HG03095 (cell line): ENCODE data around the gene SHB.
A peak's percentile ranks its signal among the peaks of the same experiment; 100 is the strongest.

Source experiments
- ATAC-seq: cut with Tn5 transposase; IDR thresholded peaks from one replicate; pipeline ENCODE4 v1.9.1; 2021; ENCODE audit warnings: moderate library complexity; ENCODE audit not compliant: unreplicated experiment

Gene SHB

GRCh38 chr9:38010918-38011704, 57.9 kb downstream of the SHB start:
- no peak for ATAC-seq

GRCh38 chr9:38009990-38010389, 59.0 kb downstream of the SHB start:
- no peak for ATAC-seq

- no peak for ATAC-seq
Observed at GRCh38 chr9:38009035-38009501, 60.0 kb downstream of the SHB start.

GRCh38 chr9:38008168-38009034, 60.6 kb downstream of the SHB start:
- peak; percentile 71 for ATAC-seq

GRCh38 chr9:38007016-38007415, 62.0 kb downstream of the SHB start:
- ATAC-seq: no peak

GRCh38 chr9:38006163-38006562, 62.9 kb downstream of the SHB start:
- ATAC-seq: no peak

- ATAC-seq: no peak
Observed at GRCh38 chr9:38004809-38005560, 64.0 kb downstream of the SHB start.

GRCh38 chr9:38003946-38004808, 64.8 kb downstream of the SHB start:
- no peak for ATAC-seq

- no peak for ATAC-seq
Observed at GRCh38 chr9:38003230-38003629, 65.8 kb downstream of the SHB start.

GRCh38 chr9:38001430-38001829, 67.6 kb downstream of the SHB start:
- ATAC-seq: no peak

GRCh38 chr9:38000735-38001134, 68.3 kb downstream of the SHB start:
- no peak for ATAC-seq

GRCh38 chr9:38000332-38000731, 68.7 kb downstream of the SHB start:
- no peak for ATAC-seq

- ATAC-seq: no peak
Observed at GRCh38 chr9:37999588-38000189, 69.3 kb downstream of the SHB start.

GRCh38 chr9:37998881-37999587, 70.0 kb downstream of the SHB start:
- ATAC-seq: no peak

- no peak for ATAC-seq
Observed at GRCh38 chr9:37997636-37998374, 71.2 kb downstream of the SHB start.

- no peak for ATAC-seq
Observed at GRCh38 chr9:37996819-37997217, 72.2 kb downstream of the SHB start.

GRCh38 chr9:37995961-37996818, 72.8 kb downstream of the SHB start:
- no peak for ATAC-seq

- ATAC-seq: peak; percentile 5
Observed at GRCh38 chr9:37995348-37995737, 73.7 kb downstream of the SHB start.
